ENCODE results near the gene SLC23A3.

GRCh38 chr2:219140722-219141121 lies 29.1 kb downstream of the SLC23A3 start:
- no peak for TF ChIP-seq CTCF (IDR thresholded peaks at IDR 0.05)
- no peak for TF ChIP-seq POLR2A (IDR thresholded peaks at IDR 0.05)
- no peak for TF ChIP-seq POLR2AphosphoS5 (IDR thresholded peaks at IDR 0.05; ENCODE audit: insufficient read depth in 1 of 2, low read depth in 1 of 2)
